COLO668 (cell line): ENCODE data around the gene MST1R.
"Not testable (repeated sequence)": the region's sequence is repeated elsewhere in the genome, so short reads cannot be mapped to it uniquely, and the experiment has no call there.

Experiments
- DNase-seq: peaks from one replicate; lab custom pipeline; 2025; ENCODE audit not compliant: unreplicated experiment; lab: John Stamatoyannopoulos, UW

MST1R gene

GRCh38 chr3:49912881-49913281 is 9.2 kb upstream of the MST1R start:
- no peak for DNase-seq

GRCh38 chr3:49911611-49912010 is 7.9 kb upstream of the MST1R start:
- no peak for DNase-seq

GRCh38 chr3:49911124-49911420 is 7.4 kb upstream of the MST1R start:
- DNase-seq: no peak

GRCh38 chr3:49910409-49911123 is 6.9 kb upstream of the MST1R start:
- no peak for DNase-seq

- DNase-seq: no peak
These were observed 4.9 kb upstream of the MST1R start for GRCh38 chr3:49908373-49909199.

GRCh38 chr3:49906073-49906743 is 2.5 kb upstream of the MST1R start:
- peak; percentile 46 for DNase-seq

- not testable (repeated sequence) for DNase-seq
These were observed 775 bp upstream of the MST1R start for GRCh38 chr3:49904448-49904847.

GRCh38 chr3:49902511-49903345 is 945 bp downstream of the MST1R start:
- DNase-seq: peak; percentile 38

GRCh38 chr3:49901366-49902339 is 2.0 kb downstream of the MST1R start:
- peak; percentile 23 for DNase-seq

- peak; percentile 79 for DNase-seq
These were observed 3.1 kb downstream of the MST1R start for GRCh38 chr3:49900491-49901153.

GRCh38 chr3:49899815-49900214 is 3.9 kb downstream of the MST1R start:
- peak; percentile 15 for DNase-seq

GRCh38 chr3:49898991-49899390 is 4.7 kb downstream of the MST1R start:
- no peak for DNase-seq

- DNase-seq: no peak
These were observed 7.3 kb downstream of the MST1R start for GRCh38 chr3:49896345-49896744.

- DNase-seq: no peak
These were observed 7.9 kb downstream of the MST1R start for GRCh38 chr3:49895791-49896190.

GRCh38 chr3:49889296-49889695 is 14.4 kb downstream of the MST1R start:
- no peak for DNase-seq

- no peak for DNase-seq
These were observed 16.8 kb downstream of the MST1R start for GRCh38 chr3:49886922-49887265.

GRCh38 chr3:49883998-49884397 is 19.7 kb downstream of the MST1R start:
- no peak for DNase-seq

GRCh38 chr3:49882166-49882565 is 21.5 kb downstream of the MST1R start:
- DNase-seq: no peak

- no peak for DNase-seq
These were observed 22.9 kb downstream of the MST1R start for GRCh38 chr3:49880581-49881315.
